Activated T-helper 17 cell treated with anti-CD3 and anti-CD28 coated beads, Interleukin-2, amount 50 U/mL, for 72 hours (primary cell): Measurements from ENCODE around the gene PCSK4. TPM values are rescaled to one million over a fixed set of nuclear protein-coding genes. Genes with fewer than 3 reads are reported as not detected.
"Not testable (repeated sequence)": the region's sequence is repeated elsewhere in the genome, so short reads cannot be mapped to it uniquely, and the experiment has no call there.

Experiments
- ATAC-seq: fragments of 150-1000 bp; cut with Tn5 transposase; replicated peaks from 2 replicates; pipeline ENCODE4 v1.10.0; 2021; ENCODE audit warnings: mild to moderate bottlenecking, moderate library complexity
- H3K27ac Mint-ChIP-seq: one replicate; pipeline ENCODE4 v1.8.0; 2022; ENCODE audit warnings: mixed read lengths
- H3K27me3 Mint-ChIP-seq: one replicate; pipeline ENCODE4 v1.8.0; 2022; ENCODE audit warnings: mixed read lengths
- H3K36me3 Mint-ChIP-seq: one replicate; pipeline ENCODE4 v1.8.0; 2022; ENCODE audit warnings: low read depth, mild to moderate bottlenecking, mixed read lengths
- H3K4me1 Mint-ChIP-seq: one replicate; pipeline ENCODE4 v1.8.0; 2022; ENCODE audit warnings: mixed read lengths
- H3K4me3 Mint-ChIP-seq: one replicate; pipeline ENCODE4 v1.8.0; 2022; ENCODE audit warnings: mild to moderate bottlenecking, mixed read lengths
- H3K9me3 Mint-ChIP-seq: one replicate; pipeline ENCODE4 v1.8.0; 2022; ENCODE audit warnings: mixed read lengths
- total RNA-seq, 2 donors: library from RNA; stranded (reverse); gene quantifications; one replicate each; pipeline ENCODE4 v1.2.3, GENCODE V29; 2022

PCSK4 gene
- 1 to 10 TPM; 2.4 to 7.8 TPM for total RNA-seq

DNA sequence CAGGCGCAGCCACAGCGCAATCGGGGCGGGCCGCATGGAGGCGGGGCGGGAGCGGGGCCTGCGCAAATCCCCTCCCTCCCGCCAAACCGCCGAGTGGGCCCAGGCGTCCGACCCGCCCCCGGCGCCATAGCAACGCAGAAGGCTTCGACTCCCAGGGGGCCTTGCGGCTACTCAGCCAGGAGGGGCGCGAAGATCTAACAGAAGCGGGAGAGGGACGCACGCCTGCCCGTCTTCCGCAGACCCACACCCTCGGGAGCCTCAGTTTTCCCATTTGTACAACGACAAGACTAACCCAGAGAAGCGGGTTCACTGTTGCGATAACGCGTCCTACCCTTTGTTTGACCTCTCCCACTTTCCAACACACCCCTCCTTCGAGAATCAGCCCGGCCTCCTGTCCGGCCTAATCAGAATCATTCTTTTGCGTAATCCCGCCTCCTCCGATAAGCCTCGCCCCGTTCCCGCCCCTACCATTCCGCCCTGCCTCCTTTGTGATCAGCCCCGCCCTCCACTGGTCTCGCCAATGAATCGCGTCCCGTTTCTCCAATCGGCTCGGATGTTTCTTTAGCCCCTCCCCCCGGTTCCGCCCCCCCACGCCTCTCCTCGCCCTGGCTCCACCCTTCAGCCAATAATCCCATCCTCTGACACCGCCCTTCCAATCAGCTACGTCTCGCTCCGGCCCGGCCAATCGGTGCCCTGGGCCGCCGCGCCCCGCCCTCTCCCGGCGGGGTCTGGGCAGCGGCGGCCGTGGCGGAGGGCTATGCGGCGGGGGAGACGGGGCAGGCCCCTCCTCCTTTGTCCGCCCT lies at the start of gene PCSK4:
Gene PCSK4, minus strand, starts transcription at position 40 of the 803 bp plus-strand sequence. Its CDS starts 4 bp downstream, at position 36.
- no peaks in the 10 kb centered on the region for H3K27me3 Mint-ChIP-seq

DNA sequence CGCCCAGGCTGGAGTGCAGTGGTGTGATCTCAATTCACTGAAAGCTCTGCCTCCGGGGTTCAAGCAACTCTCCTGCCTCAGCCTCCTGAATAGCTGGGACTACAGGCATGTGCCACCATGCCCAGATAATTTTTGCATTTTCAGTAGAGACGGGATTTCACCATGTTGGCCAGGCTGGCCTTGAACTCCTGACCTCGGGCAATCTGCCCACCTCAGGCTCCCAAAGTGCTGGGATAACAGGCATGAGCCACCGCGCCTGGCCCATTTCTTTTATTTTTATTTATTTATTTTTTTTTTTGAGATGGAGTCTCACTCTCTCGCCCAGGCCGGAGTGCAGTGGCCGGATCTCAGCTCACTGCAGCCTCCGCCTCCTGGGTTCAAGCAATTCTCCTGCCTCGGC lies 49.6 kb upstream of the PCSK4 start:
- H3K9me3 Mint-ChIP-seq, H3K4me3 Mint-ChIP-seq, H3K27ac Mint-ChIP-seq, H3K36me3 Mint-ChIP-seq, ATAC-seq, H3K4me1 Mint-ChIP-seq: not testable (repeated sequence)
- peaks cover 17% of the 10 kb centered on the region for H3K27me3 Mint-ChIP-seq

More for the DNA sequence above, at the start of gene PCSK4:
- Mint-ChIP-seq H3K4me1 (peaks cover 4% of the 10 kb centered on the region), H3K9me3 (no peaks in the 10 kb centered on the region), H3K4me3 (peak within 1 kb of the TSS; percentile 77), H3K27ac (peak within 1 kb of the TSS; percentile 47), H3K36me3 (no peaks in the 10 kb centered on the region)
- ATAC-seq, result peak; percentile 94

DNA sequence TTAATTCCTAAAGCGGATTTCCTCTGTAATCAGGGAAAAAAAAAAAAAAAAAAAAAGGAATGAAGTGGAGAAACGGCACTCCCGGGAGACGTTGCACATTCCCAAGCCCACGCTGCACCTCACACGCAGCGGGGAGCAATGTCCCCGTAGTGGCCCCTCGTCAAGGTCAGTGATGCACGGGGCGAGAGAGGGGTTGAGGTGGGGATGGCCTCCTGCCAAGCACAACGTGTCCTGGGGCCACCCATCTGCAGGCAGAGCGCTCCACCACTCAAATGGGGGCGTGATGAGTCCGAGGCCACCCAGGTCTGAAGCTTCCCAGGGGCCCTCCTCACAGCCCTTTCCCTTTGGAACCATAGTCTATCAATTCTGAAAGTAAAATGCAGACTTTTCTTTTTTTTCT lies 48.8 kb upstream of the PCSK4 start:
- ATAC-seq, result no peak
- H3K4me1 Mint-ChIP-seq, result no peaks in the 10 kb centered on the region
- H3K36me3 Mint-ChIP-seq, result no peaks in the 10 kb centered on the region
- no peak overlapping the region for H3K27ac Mint-ChIP-seq
- H3K4me3 Mint-ChIP-seq, result no peak overlapping the region
- H3K9me3 Mint-ChIP-seq, result no peaks in the 10 kb centered on the region
- H3K27me3 Mint-ChIP-seq, result peaks cover 17% of the 10 kb centered on the region

DNA sequence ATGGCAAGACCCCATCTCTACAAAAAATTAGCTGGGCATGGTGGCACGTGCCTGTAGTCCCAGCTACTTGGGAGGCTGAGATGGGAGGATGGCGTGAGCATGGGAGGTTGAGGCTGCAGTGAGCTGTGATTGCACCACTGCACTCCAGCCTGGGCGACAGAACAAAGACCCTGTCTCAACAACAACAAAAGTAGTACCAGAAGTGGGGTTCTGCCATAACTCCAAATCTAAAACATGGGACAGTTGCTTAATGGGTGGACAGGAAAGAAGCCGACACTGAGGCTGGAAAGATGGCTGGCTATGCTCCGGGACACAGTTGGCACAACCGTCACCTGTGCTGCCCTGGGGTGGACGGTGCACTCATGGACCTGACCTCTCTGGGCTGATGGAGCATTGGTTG lies 45.5 kb upstream of the PCSK4 start:
- H3K27ac Mint-ChIP-seq, H3K9me3 Mint-ChIP-seq, H3K36me3 Mint-ChIP-seq: not testable (repeated sequence)

DNA sequence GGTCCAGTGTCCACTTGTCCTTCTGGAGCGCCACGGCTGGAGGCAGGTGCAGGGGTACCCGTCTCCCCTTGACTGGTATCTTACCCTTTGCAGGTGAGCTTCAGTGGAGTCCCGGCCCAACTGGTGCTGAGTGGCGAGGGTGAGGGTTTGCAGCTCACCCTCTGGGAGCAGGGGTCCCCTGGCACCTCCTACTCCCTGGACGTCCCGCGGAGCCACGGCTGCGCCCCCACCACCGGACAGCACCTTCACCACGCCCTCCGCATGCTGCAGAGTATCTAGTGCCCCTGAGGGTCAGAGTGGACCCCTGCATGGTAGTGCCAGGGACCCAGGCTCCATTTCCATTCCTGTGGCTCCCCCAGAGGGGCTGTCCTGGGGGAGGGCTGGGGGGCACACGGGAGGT lies 44.8 kb upstream of the PCSK4 start:
- Mint-ChIP-seq H3K4me1 (no peaks in the 10 kb centered on the region), H3K27ac (no peak overlapping the region), H3K27me3 (peaks cover 12% of the 10 kb centered on the region), H3K9me3 (no peaks in the 10 kb centered on the region), H3K4me3 (no peak overlapping the region), H3K36me3 (no peaks in the 10 kb centered on the region)
- ATAC-seq, result no peak

More for the DNA sequence above, 45.5 kb upstream of the PCSK4 start:
- H3K4me1 Mint-ChIP-seq, ATAC-seq, H3K4me3 Mint-ChIP-seq: not testable (repeated sequence)
- peaks cover 14% of the 10 kb centered on the region for H3K27me3 Mint-ChIP-seq

DNA sequence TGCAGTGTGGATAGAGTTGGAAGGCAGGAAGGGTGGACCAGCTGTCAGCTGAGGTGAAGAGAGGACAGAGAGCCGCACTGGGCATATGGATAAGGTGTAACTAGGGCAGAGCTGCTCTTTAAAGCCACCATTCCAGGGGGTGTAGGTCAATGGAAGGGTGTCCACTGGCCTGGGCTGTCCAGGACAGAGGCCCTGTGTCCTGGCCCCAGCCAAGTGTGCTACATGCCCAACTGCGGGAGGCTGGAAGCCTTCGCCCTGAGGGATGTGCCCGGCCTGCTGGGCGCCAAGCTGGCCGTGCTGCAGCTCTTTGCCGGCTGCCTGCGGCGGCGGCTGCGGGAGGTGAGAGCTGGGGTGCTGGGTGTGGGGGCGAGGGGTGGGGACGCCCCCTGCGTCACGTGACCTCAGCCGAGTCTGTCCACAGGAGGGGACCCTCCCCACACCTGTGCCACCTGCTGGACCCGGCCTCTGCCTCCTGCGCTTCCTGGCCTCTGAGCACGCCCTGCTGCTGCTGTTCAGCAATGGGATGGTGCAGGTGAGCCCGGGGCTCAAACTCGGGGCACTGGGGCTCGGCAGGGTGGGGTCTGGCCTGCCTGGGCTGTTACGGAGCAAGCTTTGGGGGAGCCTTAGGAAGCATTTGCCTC lies 43.5 kb upstream of the PCSK4 start:
- Mint-ChIP-seq H3K27me3 (peaks cover 13% of the 10 kb centered on the region), H3K9me3 (no peaks in the 10 kb centered on the region), H3K36me3 (no peaks in the 10 kb centered on the region), H3K4me1 (no peaks in the 10 kb centered on the region), H3K4me3 (no peak overlapping the region), H3K27ac (no peak overlapping the region)
- no peak for ATAC-seq

DNA sequence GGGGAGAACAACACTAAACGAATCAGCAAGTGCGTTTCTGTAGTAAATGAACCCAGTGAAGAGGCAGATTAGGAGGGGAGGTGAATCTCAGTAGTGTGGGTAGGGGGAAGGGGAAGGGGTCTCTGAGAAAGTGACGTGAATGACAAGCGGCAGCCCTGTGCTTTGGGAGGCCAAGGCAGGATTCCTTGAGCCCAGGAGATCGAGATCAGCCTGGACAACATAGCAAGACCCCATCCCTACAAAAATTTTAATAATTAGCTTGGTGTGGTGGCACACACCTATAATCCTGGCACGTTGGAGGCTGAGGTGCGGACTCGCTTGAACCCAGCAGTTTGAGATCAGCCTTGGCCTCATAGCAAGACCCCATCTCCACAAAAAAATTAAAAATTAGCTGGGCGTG lies 41.9 kb upstream of the PCSK4 start:
- no peak overlapping the region for H3K4me3 Mint-ChIP-seq
- no peaks in the 10 kb centered on the region for H3K36me3 Mint-ChIP-seq
- no peak for ATAC-seq
- H3K9me3 Mint-ChIP-seq, result no peaks in the 10 kb centered on the region
- peaks cover 13% of the 10 kb centered on the region for H3K27me3 Mint-ChIP-seq
- H3K4me1 Mint-ChIP-seq, result no peaks in the 10 kb centered on the region
- no peak overlapping the region for H3K27ac Mint-ChIP-seq

DNA sequence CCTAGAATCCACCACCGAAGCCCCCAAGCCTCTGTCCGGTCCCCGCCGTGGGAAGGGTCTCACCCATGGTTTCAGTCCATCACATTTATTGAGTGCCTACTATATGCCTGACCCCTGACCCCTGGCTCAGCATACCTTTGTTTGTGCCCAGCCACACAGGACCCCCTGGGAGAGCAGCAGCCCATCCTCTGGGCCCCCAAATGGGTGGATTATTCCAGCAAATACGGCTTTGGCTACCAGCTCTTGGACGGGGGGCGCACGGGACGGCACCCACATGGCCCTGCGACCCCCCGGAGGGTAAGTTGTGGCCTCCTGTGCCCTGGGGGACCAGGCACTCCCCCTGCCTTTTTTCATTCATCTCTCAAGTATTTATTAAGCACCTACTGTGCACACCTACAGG lies 41.4 kb upstream of the PCSK4 start:
- Mint-ChIP-seq H3K4me3 (no peak overlapping the region), H3K27ac (no peak overlapping the region), H3K4me1 (no peaks in the 10 kb centered on the region), H3K27me3 (peaks cover 13% of the 10 kb centered on the region), H3K36me3 (no peaks in the 10 kb centered on the region), H3K9me3 (no peaks in the 10 kb centered on the region)
- ATAC-seq, result no peak

DNA sequence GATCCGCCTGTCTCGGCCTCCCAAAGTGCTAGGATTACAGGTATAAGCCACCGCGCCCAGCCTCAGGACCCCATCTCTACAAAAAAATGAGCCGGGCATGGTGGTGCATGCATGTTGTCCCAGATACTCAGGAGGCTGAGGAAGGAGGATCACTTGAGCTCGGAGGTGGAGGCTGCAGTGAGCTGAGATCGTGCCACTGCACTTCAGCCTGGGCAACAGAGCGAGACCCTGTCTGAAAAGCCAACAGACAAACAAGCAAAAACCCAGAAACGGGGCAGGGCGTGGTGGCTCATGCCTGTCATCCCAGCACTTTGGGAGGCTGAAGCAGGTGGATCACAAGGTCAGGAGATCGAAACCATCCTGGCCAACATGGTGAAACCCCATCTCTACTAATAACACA lies 40.7 kb upstream of the PCSK4 start:
- H3K27ac Mint-ChIP-seq, H3K4me1 Mint-ChIP-seq, H3K9me3 Mint-ChIP-seq, H3K36me3 Mint-ChIP-seq, H3K4me3 Mint-ChIP-seq, ATAC-seq: not testable (repeated sequence)
- H3K27me3 Mint-ChIP-seq, result peaks cover 19% of the 10 kb centered on the region

DNA sequence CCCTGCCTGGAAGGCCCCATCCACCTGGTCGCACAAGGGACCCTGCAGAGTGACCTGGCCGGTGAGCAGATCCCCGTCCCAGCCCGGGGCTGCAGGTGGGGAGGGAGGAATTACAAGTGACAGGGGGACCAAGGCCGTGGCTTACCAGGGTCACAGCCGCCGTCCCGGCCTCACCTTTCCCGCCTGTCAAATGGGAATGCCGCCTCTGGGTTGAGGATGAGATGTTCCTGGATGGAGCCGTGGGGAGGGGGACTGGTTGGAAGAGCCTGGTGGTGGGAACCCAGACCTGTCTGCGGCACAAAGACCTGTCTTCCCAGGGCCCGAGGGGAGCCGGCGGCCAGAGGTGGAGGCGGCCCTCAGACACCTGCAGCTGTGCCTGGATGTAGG lies 39.3 kb upstream of the PCSK4 start:
- H3K27me3 Mint-ChIP-seq, result peaks cover 25% of the 10 kb centered on the region
- no peak overlapping the region for H3K4me3 Mint-ChIP-seq
- peaks cover 5% of the 10 kb centered on the region for H3K4me1 Mint-ChIP-seq

DNA sequence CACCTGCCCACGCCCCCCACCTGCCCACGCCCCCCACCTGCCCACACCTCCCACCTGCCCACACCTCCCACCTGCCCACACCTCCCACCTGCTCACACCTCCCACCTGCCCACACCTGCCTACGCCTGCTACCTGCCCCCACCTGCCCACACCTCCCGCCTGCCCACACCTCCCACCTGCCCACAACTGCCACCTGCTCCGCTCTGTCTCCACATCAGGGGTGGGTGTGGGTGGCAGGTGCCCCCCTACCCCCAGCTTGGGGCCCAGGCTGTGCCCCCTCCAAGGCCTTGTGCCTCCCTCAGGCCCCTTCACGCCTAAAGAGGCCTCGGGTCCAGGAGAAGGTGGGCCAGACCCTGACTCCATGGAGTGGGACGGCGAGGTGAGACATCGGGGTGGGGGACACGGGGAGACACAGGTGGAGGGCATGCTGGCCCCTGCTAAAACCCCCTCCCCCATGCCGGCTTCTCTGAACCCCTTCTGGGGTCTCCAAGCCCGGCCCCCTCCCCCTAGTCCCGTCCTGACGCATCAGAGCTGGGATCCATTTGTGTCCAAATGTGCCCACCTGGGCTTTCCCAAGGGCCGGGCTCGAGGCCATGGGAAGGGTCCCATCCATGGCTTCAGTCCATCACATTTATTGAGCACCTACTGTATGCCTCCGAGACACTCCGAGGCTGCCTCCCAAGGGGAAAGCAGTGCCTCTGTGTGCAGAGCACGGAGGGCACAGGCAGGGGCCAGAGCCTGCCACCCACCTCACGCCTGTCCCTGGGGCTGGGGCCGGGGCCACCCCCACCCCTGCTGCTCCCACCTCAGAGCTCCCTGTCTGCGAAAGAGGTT lies 38.7 kb upstream of the PCSK4 start:
- Mint-ChIP-seq H3K36me3 (no peaks in the 10 kb centered on the region), H3K4me3 (no peak overlapping the region), H3K9me3 (no peaks in the 10 kb centered on the region), H3K27ac (no peak overlapping the region), H3K27me3 (peaks cover 27% of the 10 kb centered on the region), H3K4me1 (peaks cover 6% of the 10 kb centered on the region)
- ATAC-seq, result no peak

More for the DNA sequence above, 39.3 kb upstream of the PCSK4 start:
- no peak overlapping the region for H3K27ac Mint-ChIP-seq
- no peaks in the 10 kb centered on the region for H3K36me3 Mint-ChIP-seq
- H3K9me3 Mint-ChIP-seq, result no peaks in the 10 kb centered on the region
- ATAC-seq, result no peak

DNA sequence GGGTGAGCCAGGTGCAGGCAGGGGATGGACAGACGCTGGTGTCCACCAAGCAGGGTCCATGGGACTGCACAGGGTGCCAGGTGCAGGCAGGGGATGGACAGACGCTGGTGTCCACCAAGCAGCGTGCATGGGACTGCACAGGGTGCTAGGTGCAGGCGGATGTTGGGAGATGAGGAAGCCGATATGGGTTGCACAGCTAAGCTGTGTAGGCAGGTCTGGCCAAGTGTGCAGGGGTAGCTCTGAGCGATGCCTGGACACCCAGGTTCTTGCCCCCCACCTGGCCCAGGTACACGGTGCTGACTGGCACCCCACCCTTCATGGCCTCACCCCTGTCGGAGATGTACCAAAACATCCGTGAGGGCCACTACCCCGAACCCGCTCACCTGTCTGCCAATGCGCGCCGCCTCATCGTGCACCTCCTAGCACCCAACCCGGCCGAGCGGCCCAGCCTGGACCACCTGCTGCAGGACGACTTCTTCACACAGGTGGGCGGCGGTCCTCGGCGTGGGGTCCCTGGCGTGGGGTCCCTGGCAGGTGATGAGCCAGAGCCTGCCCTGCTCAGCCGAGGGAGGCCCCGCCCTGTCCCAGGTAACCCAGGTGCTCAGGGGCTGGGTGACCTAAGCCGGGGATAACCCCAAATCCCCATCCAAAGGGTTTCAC lies 37.6 kb upstream of the PCSK4 start:
- ATAC-seq, result no peak
- Mint-ChIP-seq H3K4me3 (no peak overlapping the region), H3K27ac (no peak overlapping the region), H3K36me3 (no peaks in the 10 kb centered on the region), H3K4me1 (peaks cover 6% of the 10 kb centered on the region), H3K27me3 (peaks cover 24% of the 10 kb centered on the region), H3K9me3 (no peaks in the 10 kb centered on the region)

DNA sequence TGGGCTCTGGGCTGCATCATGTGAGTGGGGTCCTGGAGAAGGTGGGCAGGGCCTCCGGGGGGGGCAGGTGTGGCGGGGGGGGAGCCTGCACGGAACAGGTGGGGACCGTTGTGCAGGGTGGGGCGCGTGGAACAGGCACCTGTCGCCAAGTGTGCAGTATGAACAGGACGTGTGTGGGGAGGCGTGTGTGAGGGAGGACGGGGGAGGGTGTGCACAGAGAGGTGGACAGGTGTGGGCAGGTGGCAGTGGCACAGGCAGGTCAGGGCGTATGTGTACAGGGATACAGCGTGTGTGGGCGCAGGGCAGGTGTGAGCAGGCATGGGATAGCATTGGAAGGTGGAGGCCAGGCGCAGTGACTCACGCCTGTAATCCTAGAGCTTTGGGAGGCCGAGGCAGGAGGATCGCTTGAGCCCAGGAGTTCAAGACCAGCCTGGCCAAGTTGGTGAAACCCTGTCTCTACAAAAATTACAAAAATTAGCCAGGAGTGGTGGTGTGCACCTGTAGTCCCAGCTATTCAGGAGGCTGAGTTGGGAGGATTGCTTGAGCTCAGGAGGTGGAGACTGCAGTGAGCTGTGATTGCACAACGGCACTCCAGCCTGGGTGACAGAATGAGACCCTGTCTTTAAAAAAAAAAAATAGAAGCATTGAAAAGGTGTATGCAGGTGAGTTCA lies 37.0 kb upstream of the PCSK4 start:
- H3K27ac Mint-ChIP-seq, result no peak overlapping the region
- no peak overlapping the region for H3K4me3 Mint-ChIP-seq
- H3K27me3 Mint-ChIP-seq, result peaks cover 24% of the 10 kb centered on the region
- no peak for ATAC-seq
- peaks cover 6% of the 10 kb centered on the region for H3K4me1 Mint-ChIP-seq
- no peaks in the 10 kb centered on the region for H3K9me3 Mint-ChIP-seq
- no peaks in the 10 kb centered on the region for H3K36me3 Mint-ChIP-seq
